Measurements from ENCODE around the gene PIK3CG.
A peak's percentile ranks its signal among the peaks of the same experiment; 100 is the strongest.

PIK3CG gene

GRCh38 chr7:106858618-106859532 is 6.2 kb upstream of the PIK3CG start:
- H3K27ac ChIP-seq (ENCODE audit: insufficient read depth, low read length, poor library complexity, severe bottlenecking), result no peak overlapping the region
- no peak overlapping the region for H3K4me3 ChIP-seq (ENCODE audit: insufficient read depth, low read depth, low read length, poor library complexity, severe bottlenecking)
- H3K4me1 ChIP-seq (ENCODE audit: control insufficient read depth, insufficient read depth, low read length, poor library complexity, severe bottlenecking), result peaks cover 9% of the 10 kb centered on the region
- H3K27me3 ChIP-seq (replicated peaks; ENCODE audit: control insufficient read depth, insufficient read depth, low read length, poor library complexity, severe bottlenecking), result no peaks in the 10 kb centered on the region
- no peaks in the 10 kb centered on the region for H3K9me3 ChIP-seq (ENCODE audit: control insufficient read depth, low read length)
- no peak for DNase-seq
- no peaks in the 10 kb centered on the region for H3K36me3 ChIP-seq (ENCODE audit: control insufficient read depth, insufficient read depth, low read length)

DNA sequence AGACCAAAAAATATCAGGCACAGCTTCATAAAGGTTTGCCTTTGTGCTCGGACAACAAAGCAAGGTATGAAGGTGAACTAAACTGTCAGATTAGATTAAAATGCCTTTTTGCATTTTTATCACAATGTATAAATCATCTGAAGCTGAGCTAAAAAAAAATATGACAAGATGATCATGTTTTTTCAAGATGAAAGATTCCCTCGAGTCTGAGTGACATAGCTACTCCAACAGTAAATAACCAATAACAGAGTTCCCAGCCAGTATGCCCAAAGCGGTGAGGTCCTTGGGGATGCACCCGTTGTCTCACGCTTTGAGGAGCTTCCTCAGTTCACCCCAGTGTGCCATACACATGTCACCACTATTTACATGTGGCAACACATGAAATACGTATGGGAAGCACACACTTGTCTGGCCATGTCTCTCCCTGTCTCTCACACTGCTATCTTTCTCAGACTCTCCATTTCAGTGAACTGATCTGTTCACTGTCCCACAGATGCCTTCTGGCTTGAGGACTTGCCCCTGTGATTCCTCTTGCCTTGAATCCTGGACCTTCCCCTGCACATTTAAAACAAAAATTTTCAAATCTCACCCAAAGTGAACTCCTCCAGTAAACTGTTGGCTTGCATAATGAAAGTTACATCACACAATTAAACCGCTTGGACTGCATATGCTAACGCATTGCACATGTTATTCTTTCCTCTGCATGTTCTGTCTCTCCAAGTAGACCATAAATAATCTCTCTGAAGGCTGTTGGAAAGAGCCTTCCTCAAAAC is 2.6 kb upstream of the PIK3CG start:
- no peaks in the 10 kb centered on the region for H3K27me3 ChIP-seq (replicated peaks; ENCODE audit: control insufficient read depth, insufficient read depth, low read length, poor library complexity, severe bottlenecking)
- H3K36me3 ChIP-seq (ENCODE audit: control insufficient read depth, insufficient read depth, low read length), result peaks cover under 1% of the 10 kb centered on the region
- H3K4me3 ChIP-seq (ENCODE audit: insufficient read depth, low read depth, low read length, poor library complexity, severe bottlenecking), result no peak overlapping the region
- DNase-seq, result no peak
- H3K4me1 ChIP-seq (ENCODE audit: control insufficient read depth, insufficient read depth, low read length, poor library complexity, severe bottlenecking), result peaks cover 14% of the 10 kb centered on the region
- H3K27ac ChIP-seq (ENCODE audit: insufficient read depth, low read length, poor library complexity, severe bottlenecking), result no peak overlapping the region
- H3K9me3 ChIP-seq (ENCODE audit: control insufficient read depth, low read length), result no peaks in the 10 kb centered on the region

GRCh38 chr7:106863274-106863997 is 1.6 kb upstream of the PIK3CG start:
- Histone ChIP-seq H3K4me1 (ENCODE audit: control insufficient read depth, insufficient read depth, low read length, poor library complexity, severe bottlenecking) (peaks cover 16% of the 10 kb centered on the region), H3K27ac (ENCODE audit: insufficient read depth, low read length, poor library complexity, severe bottlenecking) (peak overlapping the region; percentile 36), H3K9me3 (ENCODE audit: control insufficient read depth, low read length) (no peaks in the 10 kb centered on the region), H3K36me3 (ENCODE audit: control insufficient read depth, insufficient read depth, low read length) (peaks cover 10% of the 10 kb centered on the region), H3K4me3 (ENCODE audit: insufficient read depth, low read depth, low read length, poor library complexity, severe bottlenecking) (no peak overlapping the region), H3K27me3 (replicated peaks; ENCODE audit: control insufficient read depth, insufficient read depth, low read length, poor library complexity, severe bottlenecking) (no peaks in the 10 kb centered on the region)
- no peak for DNase-seq

DNA sequence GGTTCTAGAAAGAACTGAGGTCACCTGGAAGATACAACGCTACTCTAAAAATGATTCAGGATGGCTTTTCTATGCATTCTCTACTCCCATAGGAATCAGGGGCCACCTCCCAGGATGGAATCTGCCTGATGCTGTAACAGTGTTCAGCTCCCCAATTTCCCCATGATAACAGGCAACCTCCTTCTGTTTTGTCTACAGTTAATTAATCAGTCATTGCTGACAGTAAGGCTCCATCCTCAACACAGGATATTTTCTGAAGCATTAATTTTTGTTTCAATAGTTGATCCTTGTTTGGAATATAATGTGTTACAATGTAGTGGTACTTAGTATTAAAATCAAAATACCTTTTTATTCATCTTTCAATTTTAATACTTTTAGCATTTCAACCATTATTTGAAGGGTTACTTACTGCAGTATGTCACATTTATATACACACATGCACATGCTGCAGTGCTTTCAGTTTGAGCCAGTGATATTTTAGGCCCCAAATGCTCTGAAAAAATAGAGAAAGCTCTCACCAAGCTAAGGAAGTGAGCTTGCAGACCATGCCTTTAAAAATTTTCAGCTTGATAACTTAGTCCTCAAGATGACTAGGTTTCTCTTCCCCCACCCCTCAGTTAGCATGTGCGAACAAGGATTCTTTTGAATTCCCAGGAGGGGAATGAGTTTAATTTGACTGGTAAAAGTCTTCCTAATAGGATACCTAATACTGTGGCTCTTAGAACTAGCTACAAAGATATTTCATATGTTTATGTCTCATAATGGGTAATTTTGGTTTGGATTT is 592 bp upstream of the PIK3CG start:
- DNase-seq, result no peak
- Histone ChIP-seq H3K9me3 (ENCODE audit: control insufficient read depth, low read length) (no peaks in the 10 kb centered on the region), H3K27ac (ENCODE audit: insufficient read depth, low read length, poor library complexity, severe bottlenecking) (peak overlapping the region; percentile 67), H3K27me3 (replicated peaks; ENCODE audit: control insufficient read depth, insufficient read depth, low read length, poor library complexity, severe bottlenecking) (no peaks in the 10 kb centered on the region), H3K4me3 (ENCODE audit: insufficient read depth, low read depth, low read length, poor library complexity, severe bottlenecking) (peak overlapping the region; percentile 62), H3K36me3 (ENCODE audit: control insufficient read depth, insufficient read depth, low read length) (peaks cover 20% of the 10 kb centered on the region), H3K4me1 (ENCODE audit: control insufficient read depth, insufficient read depth, low read length, poor library complexity, severe bottlenecking) (peaks cover 23% of the 10 kb centered on the region)

DNA sequence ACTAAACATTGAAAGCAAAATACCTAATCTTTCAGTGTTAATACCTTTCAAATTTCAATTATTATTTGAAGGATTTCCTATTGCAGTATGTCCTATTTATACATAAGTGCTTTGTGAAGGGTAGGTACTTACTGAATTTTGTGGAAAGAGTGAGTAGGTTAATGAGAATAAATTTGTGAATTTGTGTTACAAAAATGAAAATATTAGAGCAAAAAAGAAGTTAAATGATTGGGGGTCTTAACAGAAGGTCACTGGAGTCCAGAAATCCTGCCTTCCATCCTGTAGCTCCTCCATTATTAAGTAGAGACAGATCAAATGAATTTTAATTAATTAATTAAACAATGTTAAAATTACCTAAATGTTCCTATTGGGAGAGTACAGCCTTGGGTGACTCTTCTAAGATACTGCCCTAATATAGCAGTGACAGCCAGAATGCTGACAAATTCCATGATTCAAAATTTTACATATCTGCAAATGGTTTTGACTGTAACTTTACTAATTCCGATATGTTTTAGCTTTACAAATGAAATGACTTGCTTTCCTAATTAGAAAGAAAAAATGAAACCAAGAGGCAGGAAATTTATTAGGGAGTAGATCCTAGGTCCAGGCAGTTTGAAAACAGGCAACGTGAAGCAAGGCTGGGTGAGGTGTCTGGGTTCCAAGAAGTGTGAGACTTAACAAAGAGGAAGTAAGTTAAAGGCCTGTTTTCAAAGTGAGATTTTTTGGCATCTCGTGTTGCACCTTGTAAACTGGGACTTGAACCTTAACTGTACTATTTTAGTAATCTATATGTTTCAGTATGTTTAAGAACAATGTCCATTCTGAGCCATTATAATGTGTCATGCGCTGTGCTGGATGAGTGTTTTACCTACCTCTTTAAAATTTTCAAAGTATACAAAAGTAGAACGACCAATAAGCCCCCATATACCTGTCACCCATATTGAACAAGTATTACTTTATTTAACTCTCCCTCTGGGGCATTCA is 1.5 kb downstream of the PIK3CG start:
- Histone ChIP-seq H3K4me3 (ENCODE audit: insufficient read depth, low read depth, low read length, poor library complexity, severe bottlenecking) (peak overlapping the region; percentile 62), H3K36me3 (ENCODE audit: control insufficient read depth, insufficient read depth, low read length) (peaks cover 24% of the 10 kb centered on the region), H3K27ac (ENCODE audit: insufficient read depth, low read length, poor library complexity, severe bottlenecking) (no peak overlapping the region), H3K27me3 (replicated peaks; ENCODE audit: control insufficient read depth, insufficient read depth, low read length, poor library complexity, severe bottlenecking) (no peaks in the 10 kb centered on the region), H3K9me3 (ENCODE audit: control insufficient read depth, low read length) (no peaks in the 10 kb centered on the region), H3K4me1 (ENCODE audit: control insufficient read depth, insufficient read depth, low read length, poor library complexity, severe bottlenecking) (peaks cover 33% of the 10 kb centered on the region)
- DNase-seq, result no peak

DNA sequence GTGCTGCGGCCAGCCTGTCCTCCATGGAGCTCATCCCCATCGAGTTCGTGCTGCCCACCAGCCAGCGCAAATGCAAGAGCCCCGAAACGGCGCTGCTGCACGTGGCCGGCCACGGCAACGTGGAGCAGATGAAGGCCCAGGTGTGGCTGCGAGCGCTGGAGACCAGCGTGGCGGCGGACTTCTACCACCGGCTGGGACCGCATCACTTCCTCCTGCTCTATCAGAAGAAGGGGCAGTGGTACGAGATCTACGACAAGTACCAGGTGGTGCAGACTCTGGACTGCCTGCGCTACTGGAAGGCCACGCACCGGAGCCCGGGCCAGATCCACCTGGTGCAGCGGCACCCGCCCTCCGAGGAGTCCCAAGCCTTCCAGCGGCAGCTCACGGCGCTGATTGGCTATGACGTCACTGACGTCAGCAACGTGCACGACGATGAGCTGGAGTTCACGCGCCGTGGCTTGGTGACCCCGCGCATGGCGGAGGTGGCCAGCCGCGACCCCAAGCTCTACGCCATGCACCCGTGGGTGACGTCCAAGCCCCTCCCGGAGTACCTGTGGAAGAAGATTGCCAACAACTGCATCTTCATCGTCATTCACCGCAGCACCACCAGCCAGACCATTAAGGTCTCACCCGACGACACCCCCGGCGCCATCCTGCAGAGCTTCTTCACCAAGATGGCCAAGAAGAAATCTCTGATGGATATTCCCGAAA is 2.7 kb downstream of the PIK3CG start:
- Histone ChIP-seq H3K4me3 (ENCODE audit: insufficient read depth, low read depth, low read length, poor library complexity, severe bottlenecking) (no peak overlapping the region), H3K27ac (ENCODE audit: insufficient read depth, low read length, poor library complexity, severe bottlenecking) (no peak overlapping the region), H3K9me3 (ENCODE audit: control insufficient read depth, low read length) (no peaks in the 10 kb centered on the region), H3K36me3 (ENCODE audit: control insufficient read depth, insufficient read depth, low read length) (peaks cover 30% of the 10 kb centered on the region), H3K27me3 (replicated peaks; ENCODE audit: control insufficient read depth, insufficient read depth, low read length, poor library complexity, severe bottlenecking) (no peaks in the 10 kb centered on the region), H3K4me1 (ENCODE audit: control insufficient read depth, insufficient read depth, low read length, poor library complexity, severe bottlenecking) (peaks cover 35% of the 10 kb centered on the region)
- no peak for DNase-seq

DNA sequence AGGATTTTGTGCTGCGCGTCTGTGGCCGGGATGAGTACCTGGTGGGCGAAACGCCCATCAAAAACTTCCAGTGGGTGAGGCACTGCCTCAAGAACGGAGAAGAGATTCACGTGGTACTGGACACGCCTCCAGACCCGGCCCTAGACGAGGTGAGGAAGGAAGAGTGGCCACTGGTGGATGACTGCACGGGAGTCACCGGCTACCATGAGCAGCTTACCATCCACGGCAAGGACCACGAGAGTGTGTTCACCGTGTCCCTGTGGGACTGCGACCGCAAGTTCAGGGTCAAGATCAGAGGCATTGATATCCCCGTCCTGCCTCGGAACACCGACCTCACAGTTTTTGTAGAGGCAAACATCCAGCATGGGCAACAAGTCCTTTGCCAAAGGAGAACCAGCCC is 3.3 kb downstream of the PIK3CG start:
- Histone ChIP-seq H3K4me1 (ENCODE audit: control insufficient read depth, insufficient read depth, low read length, poor library complexity, severe bottlenecking) (peaks cover 31% of the 10 kb centered on the region), H3K27ac (ENCODE audit: insufficient read depth, low read length, poor library complexity, severe bottlenecking) (no peak overlapping the region), H3K36me3 (ENCODE audit: control insufficient read depth, insufficient read depth, low read length) (peaks cover 33% of the 10 kb centered on the region), H3K27me3 (replicated peaks; ENCODE audit: control insufficient read depth, insufficient read depth, low read length, poor library complexity, severe bottlenecking) (no peaks in the 10 kb centered on the region), H3K4me3 (ENCODE audit: insufficient read depth, low read depth, low read length, poor library complexity, severe bottlenecking) (no peak overlapping the region), H3K9me3 (ENCODE audit: control insufficient read depth, low read length) (no peaks in the 10 kb centered on the region)
- DNase-seq, result no peak

DNA sequence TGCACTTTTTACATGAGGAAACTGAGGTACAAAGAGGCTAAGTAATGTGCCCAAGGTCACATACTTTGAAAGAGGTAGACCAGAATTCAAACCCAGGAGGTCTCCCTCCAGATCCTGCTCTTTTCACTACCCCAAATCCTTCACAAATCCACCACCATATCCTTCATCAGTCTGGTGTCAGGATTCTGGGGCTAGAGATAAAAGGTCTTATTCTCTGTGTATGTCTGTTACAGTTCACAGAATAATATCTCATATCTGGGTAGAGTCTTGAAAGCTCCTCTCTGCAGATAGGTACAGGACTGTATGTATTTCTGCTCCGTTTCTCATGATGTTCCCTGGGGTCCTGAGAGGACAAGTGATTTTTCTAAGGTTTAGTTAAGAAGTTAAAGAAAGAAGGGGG is 4.9 kb downstream of the PIK3CG start:
- Histone ChIP-seq H3K4me1 (ENCODE audit: control insufficient read depth, insufficient read depth, low read length, poor library complexity, severe bottlenecking) (peaks cover 21% of the 10 kb centered on the region), H3K27ac (ENCODE audit: insufficient read depth, low read length, poor library complexity, severe bottlenecking) (no peak overlapping the region), H3K27me3 (replicated peaks; ENCODE audit: control insufficient read depth, insufficient read depth, low read length, poor library complexity, severe bottlenecking) (no peaks in the 10 kb centered on the region), H3K9me3 (ENCODE audit: control insufficient read depth, low read length) (no peaks in the 10 kb centered on the region), H3K36me3 (ENCODE audit: control insufficient read depth, insufficient read depth, low read length) (peaks cover 49% of the 10 kb centered on the region), H3K4me3 (ENCODE audit: insufficient read depth, low read depth, low read length, poor library complexity, severe bottlenecking) (peak overlapping the region; percentile 5)
- no peak for DNase-seq

Measured in effector memory CD4-positive, alpha-beta T cell (primary cell).